Panc1 (cell line): ENCODE results near the gene SQOR. TPM values are rescaled to one million over a fixed set of nuclear protein-coding genes. Genes with fewer than 3 reads are reported as not detected.
A peak's percentile ranks its signal among the peaks of the same experiment; 100 is the strongest.

Experiments used
- ATAC-seq: fragments of 200-7000 bp; cut with Tn5 transposase; 2 replicates; pipeline ENCODE4 v1.9.1; 2020; ENCODE audit warnings: mild to moderate bottlenecking, moderate library complexity
- BruUV-seq: library from RNA; stranded (reverse); fragments of 400-500 nt; replicated peaks from 2 replicates; lab custom pipeline; 2021; lab: Mats Ljungman, UMichigan
- CTCF ChIA-PET: fragments of 300-600 bp; sonication (Branson Sonifier 250); formaldehyde crosslinking; loops from one replicate; lab custom pipeline; 2022; ENCODE audit warnings: antibody characterized with exemption; lab: Charles Lee
- POLR2A ChIA-PET: fragments of 300-600 bp; sonication (Branson Sonifier 250); formaldehyde crosslinking; loops from one replicate; lab custom pipeline; 2022; ENCODE audit warnings: antibody characterized with exemption; lab: Charles Lee
- DNase-seq: peaks from one replicate; pipeline ENCODE4 v3.0.0-alpha.2; 2010; ENCODE audit warnings: low read depth, low spot score
- H3K27ac ChIP-seq: 2 replicates; pipeline ENCODE4 v1.5.1; 2011; ENCODE audit warnings: mild to moderate bottlenecking, low read length, inconsistent platforms
- H3K27me3 ChIP-seq: fragments of 200-500 bp; sonication (Bioruptor generic); 2 replicates; pipeline ENCODE4 v1.6.0; 2014; ENCODE audit warnings: low read length, inconsistent platforms; ENCODE audit not compliant: control insufficient read depth, insufficient read depth
- H3K36me3 ChIP-seq: fragments of 200-500 bp; sonication (Bioruptor generic); 2 replicates; pipeline ENCODE4 v1.5.1; 2014; ENCODE audit warnings: inconsistent platforms, mild to moderate bottlenecking, low read length, moderate library complexity; ENCODE audit not compliant: control insufficient read depth, insufficient read depth
- H3K4me1 ChIP-seq: 2 replicates; pipeline ENCODE4 v1.5.1; 2011; ENCODE audit warnings: inconsistent platforms, mild to moderate bottlenecking, low read length, moderate library complexity; ENCODE audit not compliant: control insufficient read depth, insufficient read depth
- H3K4me3 ChIP-seq, 2 experiments: 2 replicates each; pipeline ENCODE4 v1.5.1; 2011 to 2012; ENCODE audit warnings: low read depth in 2 of 2, low read length in 2 of 2, mild to moderate bottlenecking in 2 of 2, inconsistent platforms in 1 of 2, moderate library complexity in 1 of 2
- H3K9me3 ChIP-seq: fragments of 200-500 bp; sonication (Bioruptor generic); 2 replicates; pipeline ENCODE4 v1.5.1; 2014; ENCODE audit warnings: low read depth, mild to moderate bottlenecking, inconsistent platforms, low read length, moderate library complexity; ENCODE audit not compliant: control insufficient read depth, insufficient read depth
- CTCF ChIP-seq: fragments of 450-650 bp; IDR thresholded peaks from 2 replicates; pipeline ENCODE4 v1.5.1; 2017; ENCODE audit warnings: mild to moderate bottlenecking
- POLR2AphosphoS5 ChIP-seq: IDR thresholded peaks from 2 replicates; pipeline ENCODE4 v1.6.1; 2012; ENCODE audit warnings: mild to moderate bottlenecking, low read depth, low read length, moderate library complexity
- REST ChIP-seq, 2 experiments: IDR thresholded peaks; 2 replicates each; pipeline ENCODE4 v1.6.1; 2011 to 2012; ENCODE audit warnings: low read depth in 2 of 2, control low read depth in 1 of 2, low read length in 1 of 2, mild to moderate bottlenecking in 1 of 2, moderate library complexity in 1 of 2; ENCODE audit not compliant: insufficient read depth in 1 of 2
- SIN3A ChIP-seq: IDR thresholded peaks from 2 replicates; pipeline ENCODE4 v1.6.1; 2012; ENCODE audit warnings: low read depth, mild to moderate bottlenecking, low read length, moderate library complexity, borderline replicate concordance; ENCODE audit not compliant: insufficient read depth
- TCF7L2 ChIP-seq: IDR thresholded peaks from 2 replicates; pipeline ENCODE4 v1.6.1; 2011; ENCODE audit warnings: mild to moderate bottlenecking, low read depth, low read length, inconsistent platforms
- in situ Hi-C: cut with HindIII; loops from 2 replicates; pipeline ENCODE4 v1.10.0; 2016; ENCODE audit warnings: low sequenced_read_pairs, low pct_unique_long_range_greater_than_20kb
- intact Hi-C: fragments of 100-400 bp; cut with micrococcal nuclease; formaldehyde crosslinking; loops from one replicate; pipeline ENCODE4 v1.10.0; 2022; ENCODE audit not compliant: unreplicated experiment
- total RNA-seq: library from RNA; stranded (reverse); gene quantifications from one replicate; pipeline ENCODE4 v1.2.1, GENCODE V29; 2021; ENCODE audit not compliant: unreplicated experiment

SQOR gene
- total RNA-seq, 1 experiment from 2014 or later = 62.2 TPM

GRCh38 chr15:45635763-45636292 lies 999 bp downstream of the SQOR start:
- Histone ChIP-seq H3K27me3 (no peaks in the 10 kb centered on the region), H3K27ac (peak overlapping the region; percentile 88), H3K36me3 (no peaks in the 10 kb centered on the region), H3K4me1 (peaks cover 38% of the 10 kb centered on the region), H3K4me3 (peak overlapping the region; percentile 85 to 89), H3K9me3 (no peaks in the 10 kb centered on the region)
- POLR2A ChIA-PET = interaction anchor here (0.5 kb wide), 1 partner anchor 8 kb away, joined by 3 read pairs; no protein-coding TSS in a partner anchor
- in situ Hi-C loops = no loop called here
- intact Hi-C loops = no loop called here
- ATAC-seq = no peak
- CTCF ChIA-PET = no interaction called here
- no peak for DNase-seq
- no TSS peak for BruUV-seq
- no peak for TF ChIP-seq REST (IDR thresholded peaks at IDR 0.05; ENCODE audit: insufficient read depth in 1 of 2, low read depth in 2 of 2, low read length in 1 of 2)
- 0 out of 2 replicates have a peak, but pooled peaks have one; percentile 19 for TF ChIP-seq SIN3A
- no peak for TF ChIP-seq POLR2AphosphoS5
- peak; percentile 41; the same call in 1 of the 2 replicates for TF ChIP-seq CTCF
- TF ChIP-seq TCF7L2 = no peak

- ATAC-seq (no peak), DNase-seq (no peak)
- no TSS peak for BruUV-seq
- in situ Hi-C loops = no loop called here
- ChIA-PET CTCF (interaction anchor here (0.7 kb wide), 1 partner anchor 177 kb away, joined by 3 read pairs; no protein-coding TSS in a partner anchor), POLR2A (interaction anchor here (0.6 kb wide), 1 partner anchor 27 kb away, joined by 6 read pairs; no protein-coding TSS in a partner anchor)
- intact Hi-C loops = no loop called here
- Histone ChIP-seq H3K4me3 (peak overlapping the region; percentile 14 to 38), H3K36me3 (no peaks in the 10 kb centered on the region), H3K9me3 (no peaks in the 10 kb centered on the region), H3K27ac (peak overlapping the region; percentile 80), H3K4me1 (peaks cover 45% of the 10 kb centered on the region), H3K27me3 (no peaks in the 10 kb centered on the region)
- TF ChIP-seq TCF7L2 (no peak), SIN3A (no peak), REST (IDR thresholded peaks at IDR 0.05; ENCODE audit: insufficient read depth in 1 of 2, low read depth in 2 of 2, low read length in 1 of 2) (no peak)
Observed at GRCh38 chr15:45637141-45637540, 2.3 kb downstream of the SQOR start.
